CD4-positive, alpha-beta T cell treated with Interferon gamma for 1 hour (primary cell): ENCODE measurements around the gene SLC47A1.
"Not testable (repeated sequence)": the region's sequence is repeated elsewhere in the genome, so short reads cannot be mapped to it uniquely, and the experiment has no call there.

Experiments
- DNase-seq: peaks from one replicate; pipeline ENCODE4 v3.0.0-alpha.2; 2020

Gene SLC47A1

DNA sequence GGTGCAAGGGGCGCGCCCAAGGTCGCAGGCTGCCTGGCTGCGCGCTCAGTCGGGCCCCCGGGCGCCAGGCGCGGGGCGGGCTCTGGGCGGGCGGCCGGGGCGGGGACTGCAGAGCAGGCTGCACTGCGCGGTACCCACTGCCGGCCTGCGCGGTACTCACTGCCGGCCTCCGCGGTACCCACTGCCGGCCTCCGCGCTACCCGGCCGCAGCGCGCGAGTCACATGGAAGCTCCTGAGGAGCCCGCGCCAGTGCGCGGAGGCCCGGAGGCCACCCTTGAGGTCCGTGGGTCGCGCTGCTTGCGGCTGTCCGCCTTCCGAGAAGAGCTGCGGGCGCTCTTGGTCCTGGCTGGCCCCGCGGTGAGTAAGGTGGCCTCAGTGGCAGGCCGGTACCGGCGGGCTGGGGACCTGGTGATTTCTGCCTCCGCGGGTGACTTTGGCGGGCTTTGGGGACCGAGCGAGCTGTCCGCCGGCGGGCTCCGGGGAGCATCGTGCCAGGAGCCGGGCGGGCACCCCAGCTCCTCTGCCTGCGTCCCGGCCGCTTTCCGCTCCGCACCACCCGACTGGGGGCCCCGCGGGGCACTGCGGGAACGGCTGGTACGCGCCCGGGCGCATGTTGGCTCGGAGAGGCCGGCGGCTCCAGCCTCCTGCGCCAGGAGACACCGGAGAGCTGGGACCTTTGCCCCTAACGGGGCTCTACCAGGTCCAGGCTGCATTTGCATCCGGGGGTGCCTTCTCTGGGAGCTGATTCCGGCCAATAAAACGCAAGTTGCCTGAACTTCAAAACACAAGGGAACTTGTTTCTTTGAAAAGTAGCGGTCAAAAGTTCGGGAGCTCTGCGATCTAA is at the start of gene SLC47A1:
TSS of gene SLC47A1 (plus strand) at position 137 of the 844 bp plus-strand sequence. CDS start at position 223, 86 bp downstream.
- DNase-seq = no peak

DNA sequence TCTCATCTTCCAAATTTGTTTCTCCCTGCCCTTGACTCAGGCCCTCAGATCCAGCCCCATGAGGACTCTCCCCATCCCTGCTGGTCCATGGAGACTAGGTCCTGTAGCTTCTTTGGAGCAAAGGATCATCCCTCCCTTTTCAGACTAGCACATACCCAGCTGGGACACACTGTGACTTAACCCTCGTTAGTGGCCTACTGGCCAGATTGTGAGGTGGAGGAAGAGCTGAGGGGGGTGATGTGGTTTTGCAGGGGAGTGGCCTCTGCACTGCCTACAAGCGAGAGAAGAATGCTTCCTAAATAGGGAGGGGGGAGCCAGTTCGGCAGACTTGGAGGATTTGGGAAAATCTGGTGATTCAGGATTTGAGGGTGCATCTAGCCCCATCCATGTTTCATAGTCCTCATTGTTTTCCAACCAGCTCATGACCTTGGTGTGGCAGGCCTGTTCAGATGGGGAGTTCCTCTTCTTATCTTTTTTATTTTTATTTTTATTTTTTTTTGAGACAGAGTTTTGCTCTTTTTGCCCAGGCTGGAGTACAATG is 47.8 kb upstream of the SLC47A1 start:
- DNase-seq = no peak

DNA sequence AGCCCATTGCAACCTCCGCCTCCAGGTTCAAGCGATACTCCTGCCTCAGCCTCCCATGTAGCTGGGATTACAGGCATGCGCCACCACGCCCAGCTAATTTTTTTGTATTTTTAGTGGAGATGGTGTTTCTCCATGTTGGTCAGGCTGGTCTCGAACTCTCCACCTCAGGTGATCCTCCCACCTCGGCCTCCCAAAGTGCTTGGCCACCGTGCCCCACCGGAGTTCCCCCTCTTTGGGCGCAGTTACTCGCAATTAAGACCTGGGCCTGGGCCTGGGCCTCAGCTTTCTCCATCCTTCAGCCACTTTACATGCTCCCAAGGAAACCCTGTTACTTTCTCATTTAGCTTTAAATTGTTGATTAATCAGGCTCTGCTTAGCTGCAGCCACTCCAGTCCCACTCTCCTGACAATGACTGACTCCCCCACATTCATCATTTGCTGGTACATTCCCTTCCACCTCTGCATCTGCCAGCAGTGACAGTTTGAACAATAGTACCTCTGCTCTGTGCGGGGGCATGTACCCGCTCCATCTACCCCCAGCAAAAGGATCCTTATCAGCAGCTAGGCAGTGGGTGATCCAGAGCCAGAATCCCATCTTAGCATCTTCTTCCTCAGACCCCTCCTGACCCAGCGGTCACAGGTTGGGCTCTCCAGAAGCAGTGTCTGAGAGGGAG is 47.2 kb upstream of the SLC47A1 start:
- DNase-seq = no peak

DNA sequence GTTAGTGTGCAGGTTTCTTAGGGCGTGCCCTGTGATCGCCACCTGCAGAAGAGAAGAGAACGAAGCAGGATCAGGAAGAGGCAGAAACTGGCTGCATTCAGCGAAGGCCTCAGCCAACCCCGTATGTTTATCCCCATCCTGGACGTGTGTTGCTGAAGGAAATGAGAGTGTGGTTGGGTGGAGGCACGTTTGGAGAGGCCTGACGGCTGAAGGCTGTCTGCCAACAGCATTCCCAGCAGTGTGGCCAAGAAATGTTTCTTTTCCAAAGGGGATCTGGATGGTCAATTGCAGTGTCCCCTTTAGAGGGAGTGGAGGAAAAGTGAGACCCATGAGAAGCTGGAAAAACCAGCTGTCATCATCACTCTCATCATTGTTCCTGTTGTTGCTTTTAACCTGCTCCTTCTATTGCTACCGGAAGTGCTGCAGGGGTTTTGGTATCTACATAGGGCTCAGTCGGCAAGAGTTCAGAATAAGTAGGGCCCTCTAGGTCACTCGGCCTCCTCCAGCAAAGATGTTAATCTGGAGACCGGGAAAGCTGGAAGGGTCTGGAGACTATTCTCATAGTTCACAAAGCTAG is 46.5 kb upstream of the SLC47A1 start:
- no peak for DNase-seq

DNA sequence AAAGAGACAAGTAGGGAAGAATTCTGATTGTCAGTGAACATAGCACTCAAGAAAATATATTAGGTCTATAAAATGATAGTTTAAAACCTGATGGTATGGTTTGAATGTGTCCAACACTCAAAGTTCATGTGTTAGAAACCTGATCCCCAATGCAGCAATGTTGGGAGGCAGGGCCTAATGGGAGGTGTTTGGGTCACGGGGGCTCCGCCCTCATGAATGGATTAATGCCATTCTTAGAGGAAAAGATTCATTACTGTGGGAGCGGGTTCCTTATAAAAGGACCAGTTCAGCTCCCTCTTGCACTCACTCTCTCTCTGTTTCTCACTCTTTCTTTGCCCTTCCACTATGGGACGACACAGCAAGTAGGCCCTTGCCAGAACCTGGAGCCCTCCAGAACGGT is 41.5 kb upstream of the SLC47A1 start:
- DNase-seq = no peak

DNA sequence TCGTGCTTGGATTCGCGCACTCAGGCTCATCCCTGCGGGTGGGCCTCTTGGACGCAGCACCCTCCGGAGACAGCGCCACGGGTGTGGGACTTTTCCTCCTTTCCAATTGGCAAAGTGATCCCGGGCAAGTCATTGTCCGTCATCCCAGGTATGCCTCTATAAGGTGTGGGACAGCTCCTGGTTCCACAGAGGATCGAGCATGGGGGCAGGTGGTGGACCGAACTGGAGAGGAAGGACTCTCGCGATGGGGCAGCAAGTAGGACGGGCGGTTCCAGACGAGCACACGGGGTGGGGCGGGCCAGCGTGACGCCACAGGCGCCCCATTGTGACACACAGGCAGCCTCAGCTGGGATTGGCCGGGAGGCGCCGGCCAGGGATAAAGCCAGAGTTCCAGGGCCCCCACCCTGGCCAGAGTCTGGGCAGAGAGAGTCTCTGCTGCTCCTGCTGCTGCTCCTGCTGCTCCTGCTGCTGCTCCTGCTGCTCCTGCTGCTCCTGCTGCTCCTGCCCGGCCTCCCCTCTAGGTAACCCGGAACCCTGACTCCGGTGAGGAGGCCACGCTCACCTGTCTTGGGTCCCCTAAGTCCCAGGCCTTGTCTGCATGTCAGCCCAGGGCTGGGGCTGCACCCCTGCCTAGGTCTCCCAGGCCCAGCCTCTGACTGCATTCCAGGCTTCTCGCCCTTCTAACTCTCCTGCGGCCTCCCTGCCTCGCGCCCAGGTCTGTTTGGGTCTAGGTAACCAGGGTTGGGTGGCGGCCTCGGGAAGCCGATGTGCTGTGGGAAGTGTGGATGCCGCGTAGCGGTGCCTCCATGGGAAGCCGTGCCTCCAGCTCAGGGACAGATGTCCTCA is 38.5 kb upstream of the SLC47A1 start:
- DNase-seq = no peak

DNA sequence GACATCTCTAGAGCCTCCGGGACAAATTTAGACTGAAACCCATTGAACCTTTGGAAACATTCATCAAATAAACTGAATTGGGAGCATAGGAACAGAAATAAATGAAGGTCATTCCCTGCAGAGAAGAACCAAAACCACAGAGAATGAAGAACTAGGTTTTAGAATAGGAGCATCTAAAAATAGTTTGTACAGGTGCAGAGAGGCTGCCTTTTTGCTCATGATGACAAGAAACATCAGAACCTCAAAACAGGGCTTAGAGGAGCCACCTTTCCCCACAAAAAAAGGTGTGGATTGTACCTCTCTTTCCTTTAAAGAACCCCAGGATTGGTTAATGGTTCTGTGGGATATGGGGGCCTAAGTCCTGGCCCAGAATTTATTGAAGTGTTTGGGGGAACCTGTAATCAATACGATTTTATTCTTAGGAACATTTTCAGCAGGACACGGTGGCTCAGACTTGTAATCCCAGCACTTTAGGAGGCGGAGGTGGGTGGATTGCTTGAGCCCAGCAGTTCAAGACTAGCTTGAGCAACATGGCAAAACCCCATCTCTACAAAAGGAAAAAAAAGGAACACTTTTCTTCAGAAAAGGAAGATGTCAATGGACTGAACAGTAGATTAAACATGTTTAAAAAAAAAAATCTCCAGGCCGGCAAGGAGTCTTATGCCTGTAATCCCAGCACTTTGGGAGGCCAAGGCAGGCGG is 37.7 kb upstream of the SLC47A1 start:
- no peak for DNase-seq

DNA sequence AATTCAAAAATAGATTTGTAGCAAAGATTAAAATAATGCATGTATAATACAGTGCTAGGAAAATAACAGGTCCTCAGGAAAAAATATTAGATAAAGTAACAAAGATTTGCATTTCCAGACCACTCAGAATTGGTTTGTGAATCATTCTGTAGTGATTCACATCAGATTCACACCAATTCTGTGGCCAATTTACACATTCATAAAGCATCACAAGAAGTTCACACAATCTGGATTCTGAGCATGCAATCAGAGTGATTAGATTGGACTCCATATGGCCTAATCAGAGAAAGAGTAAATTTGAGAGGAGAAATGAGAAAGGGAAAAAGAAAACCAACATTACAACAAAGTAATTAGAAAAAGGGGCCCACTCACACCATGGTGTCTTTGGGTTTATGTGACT is 36.0 kb upstream of the SLC47A1 start:
- DNase-seq = no peak

- no peak for DNase-seq
These were observed 32.4 kb upstream of the SLC47A1 start for GRCh38 chr17:19501219-19501618.

- peak; percentile 33 for DNase-seq
These were observed 31.1 kb upstream of the SLC47A1 start for GRCh38 chr17:19502517-19502916.

DNA sequence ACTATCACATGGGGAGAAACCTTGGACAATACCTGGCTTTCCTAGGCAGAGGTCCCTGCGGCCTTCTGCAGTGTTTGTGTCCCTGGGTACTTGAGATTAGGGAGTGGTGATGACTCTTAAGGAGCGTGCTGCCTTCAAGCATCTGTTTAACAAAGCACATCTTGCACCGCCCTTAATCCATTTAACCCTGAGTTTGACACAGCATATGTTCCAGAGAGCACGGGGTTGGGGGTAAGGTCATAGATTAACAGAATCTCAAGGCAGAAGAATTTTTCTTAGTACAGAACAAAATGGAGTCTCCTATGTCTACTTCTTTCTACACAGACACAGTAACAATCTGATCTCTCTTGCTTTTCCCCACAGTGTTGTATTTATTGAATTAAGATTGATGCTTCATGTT is 28.1 kb upstream of the SLC47A1 start:
- DNase-seq = not testable (repeated sequence)

- peak; percentile 85 for DNase-seq
These were observed 25.7 kb upstream of the SLC47A1 start for GRCh38 chr17:19507775-19508576.

GRCh38 chr17:19508577-19508867 is 25.1 kb upstream of the SLC47A1 start:
- no peak for DNase-seq

- DNase-seq = not testable (repeated sequence)
These were observed 24.3 kb upstream of the SLC47A1 start for GRCh38 chr17:19509281-19509852.

- no peak for DNase-seq
These were observed 22.8 kb upstream of the SLC47A1 start for GRCh38 chr17:19510903-19511302.

DNA sequence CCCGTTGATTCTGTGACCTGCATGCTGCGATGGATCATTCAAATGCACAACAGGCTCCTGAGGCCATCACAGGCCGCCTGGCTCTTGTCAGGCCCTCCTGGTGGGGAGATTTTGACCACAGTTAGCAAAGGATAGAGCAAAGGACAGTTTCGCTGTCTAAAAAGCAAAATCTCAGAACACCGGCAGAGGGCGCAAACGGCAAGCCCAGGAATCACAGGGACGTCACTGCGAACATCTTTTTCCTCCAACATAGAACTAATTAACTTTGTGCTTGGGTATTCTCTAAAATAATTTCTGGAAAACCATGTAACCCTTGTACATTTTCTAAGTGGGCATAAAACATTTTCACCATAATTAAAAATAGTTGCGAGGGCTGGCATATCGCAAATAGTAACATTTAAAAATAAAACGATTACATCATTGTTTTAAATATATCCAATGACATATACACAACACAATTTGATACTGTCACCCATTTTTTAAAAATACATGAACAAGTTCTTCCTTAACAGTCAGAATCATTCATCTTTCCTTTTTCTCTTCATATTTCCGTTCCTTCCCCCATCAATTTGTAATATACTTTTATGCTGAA is 19.7 kb upstream of the SLC47A1 start:
- DNase-seq = peak; percentile 63

DNA sequence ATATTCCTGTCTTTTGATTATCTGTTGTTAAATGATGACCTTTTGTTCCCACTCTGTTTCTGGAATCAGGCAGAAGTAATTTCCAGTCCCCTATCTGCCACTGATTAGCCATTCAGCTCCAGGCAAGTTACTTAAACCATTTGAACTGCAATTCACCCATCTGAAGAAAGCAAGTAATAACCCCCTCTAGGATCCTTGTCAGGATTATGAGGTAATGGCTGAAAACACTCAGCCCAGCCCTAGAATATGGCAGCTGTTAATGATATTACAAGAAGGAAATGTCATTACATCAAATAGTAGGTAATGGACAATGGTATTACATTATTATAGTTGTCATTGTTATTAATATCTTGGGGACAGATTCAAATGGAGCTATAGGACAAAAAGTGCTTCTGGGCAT is 16.0 kb upstream of the SLC47A1 start:
- no peak for DNase-seq

DNA sequence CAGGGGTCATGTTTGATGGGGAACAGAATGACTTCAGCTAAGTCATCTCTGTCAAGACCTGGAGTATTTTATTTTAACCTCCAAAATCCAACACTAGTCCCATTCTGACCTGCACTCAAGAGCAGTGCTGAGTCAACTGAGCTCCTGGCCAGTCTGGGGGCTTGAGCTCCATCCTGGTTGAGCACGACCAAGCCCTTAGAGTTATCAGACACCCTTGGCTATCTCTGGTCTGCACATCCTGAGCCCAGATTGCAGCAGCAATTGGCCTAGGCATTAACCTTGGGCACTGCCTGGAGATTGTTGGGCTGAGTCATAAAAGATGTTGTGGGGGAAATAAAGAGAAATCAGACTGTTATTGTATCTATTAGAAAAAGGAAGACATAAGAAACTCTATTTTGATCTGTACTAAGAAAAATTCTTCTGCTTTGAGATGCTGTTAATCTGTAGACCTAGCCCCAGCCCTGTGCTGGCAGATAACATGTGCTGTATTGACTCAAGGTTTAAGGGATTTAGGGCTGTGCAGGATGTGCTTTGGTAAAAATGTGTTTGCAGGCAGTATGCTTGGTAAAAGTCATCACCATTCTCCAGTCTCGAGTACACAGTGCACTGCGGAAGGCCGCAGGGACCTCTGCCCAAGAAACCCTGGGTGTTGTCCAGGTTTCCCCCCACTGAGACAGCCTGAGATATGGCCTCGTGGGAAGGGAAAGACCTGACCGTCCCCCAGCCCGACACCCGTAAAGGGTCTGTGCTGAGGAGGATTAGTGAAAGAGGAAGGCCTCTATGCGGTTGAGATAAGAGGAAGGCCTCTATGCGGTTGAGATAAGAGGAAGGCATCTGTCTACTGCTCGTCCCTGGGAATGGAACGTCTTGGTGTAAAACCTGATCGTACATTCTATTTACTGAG is 14.0 kb upstream of the SLC47A1 start:
- not testable (repeated sequence) for DNase-seq

- DNase-seq = no peak
These were observed 13.0 kb upstream of the SLC47A1 start for GRCh38 chr17:19520641-19521040.

DNA sequence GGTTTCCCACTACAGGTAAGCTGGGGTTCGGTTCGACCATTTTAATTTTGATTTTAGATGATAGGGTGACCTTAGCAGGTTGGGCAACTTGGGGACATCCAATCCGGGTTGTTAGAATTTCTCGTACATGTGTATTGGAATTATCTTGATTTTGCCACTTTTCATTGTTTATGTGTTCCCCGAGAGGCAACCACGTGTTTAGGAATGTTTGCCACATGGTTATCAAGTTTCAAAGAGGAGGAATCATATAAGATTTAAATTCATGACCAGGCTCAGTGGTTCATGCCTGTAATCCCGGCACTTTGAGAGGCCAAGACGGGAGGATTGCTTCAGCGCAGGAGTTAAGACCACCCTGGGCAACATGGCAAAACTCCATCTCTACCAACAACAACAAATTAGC is 10.0 kb upstream of the SLC47A1 start:
- DNase-seq = no peak
